Subcutaneous adipose tissue (tissue), 4 donors: Measurements from ENCODE around the gene KLC1. TPM values are rescaled to one million over a fixed set of nuclear protein-coding genes. Genes with fewer than 3 reads are reported as not detected.

Experiments
- total RNA-seq, 4 donors: library from RNA; depleted of rRNA; stranded (reverse); fragments of >200 nt; gene quantifications; one replicate each; pipeline ENCODE4 v1.1.0, GENCODE V29; 2016
- TF ChIP-seq, protein P1 (sequence below): fragments of 450-650 bp; IDR thresholded peaks from one replicate; pipeline ENCODE4 v1.5.1; 2016; ENCODE audit warnings: low read depth, mild to moderate bottlenecking, control low read depth, antibody characterized with exemption, moderate library complexity

The KLC1 gene
- total RNA-seq, 4 donors from 2014 or later: 186 to 347 (median 291) TPM

GRCh38 chr14:103697206-103697602, 68.2 kb downstream of the KLC1 start:
- TF ChIP-seq, protein P1, sequence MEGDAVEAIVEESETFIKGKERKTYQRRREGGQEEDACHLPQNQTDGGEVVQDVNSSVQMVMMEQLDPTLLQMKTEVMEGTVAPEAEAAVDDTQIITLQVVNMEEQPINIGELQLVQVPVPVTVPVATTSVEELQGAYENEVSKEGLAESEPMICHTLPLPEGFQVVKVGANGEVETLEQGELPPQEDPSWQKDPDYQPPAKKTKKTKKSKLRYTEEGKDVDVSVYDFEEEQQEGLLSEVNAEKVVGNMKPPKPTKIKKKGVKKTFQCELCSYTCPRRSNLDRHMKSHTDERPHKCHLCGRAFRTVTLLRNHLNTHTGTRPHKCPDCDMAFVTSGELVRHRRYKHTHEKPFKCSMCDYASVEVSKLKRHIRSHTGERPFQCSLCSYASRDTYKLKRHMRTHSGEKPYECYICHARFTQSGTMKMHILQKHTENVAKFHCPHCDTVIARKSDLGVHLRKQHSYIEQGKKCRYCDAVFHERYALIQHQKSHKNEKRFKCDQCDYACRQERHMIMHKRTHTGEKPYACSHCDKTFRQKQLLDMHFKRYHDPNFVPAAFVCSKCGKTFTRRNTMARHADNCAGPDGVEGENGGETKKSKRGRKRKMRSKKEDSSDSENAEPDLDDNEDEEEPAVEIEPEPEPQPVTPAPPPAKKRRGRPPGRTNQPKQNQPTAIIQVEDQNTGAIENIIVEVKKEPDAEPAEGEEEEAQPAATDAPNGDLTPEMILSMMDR: no peak

GRCh38 chr14:103697603-103698379, 68.8 kb downstream of the KLC1 start:
- TF ChIP-seq, protein P1: no peak

DNA sequence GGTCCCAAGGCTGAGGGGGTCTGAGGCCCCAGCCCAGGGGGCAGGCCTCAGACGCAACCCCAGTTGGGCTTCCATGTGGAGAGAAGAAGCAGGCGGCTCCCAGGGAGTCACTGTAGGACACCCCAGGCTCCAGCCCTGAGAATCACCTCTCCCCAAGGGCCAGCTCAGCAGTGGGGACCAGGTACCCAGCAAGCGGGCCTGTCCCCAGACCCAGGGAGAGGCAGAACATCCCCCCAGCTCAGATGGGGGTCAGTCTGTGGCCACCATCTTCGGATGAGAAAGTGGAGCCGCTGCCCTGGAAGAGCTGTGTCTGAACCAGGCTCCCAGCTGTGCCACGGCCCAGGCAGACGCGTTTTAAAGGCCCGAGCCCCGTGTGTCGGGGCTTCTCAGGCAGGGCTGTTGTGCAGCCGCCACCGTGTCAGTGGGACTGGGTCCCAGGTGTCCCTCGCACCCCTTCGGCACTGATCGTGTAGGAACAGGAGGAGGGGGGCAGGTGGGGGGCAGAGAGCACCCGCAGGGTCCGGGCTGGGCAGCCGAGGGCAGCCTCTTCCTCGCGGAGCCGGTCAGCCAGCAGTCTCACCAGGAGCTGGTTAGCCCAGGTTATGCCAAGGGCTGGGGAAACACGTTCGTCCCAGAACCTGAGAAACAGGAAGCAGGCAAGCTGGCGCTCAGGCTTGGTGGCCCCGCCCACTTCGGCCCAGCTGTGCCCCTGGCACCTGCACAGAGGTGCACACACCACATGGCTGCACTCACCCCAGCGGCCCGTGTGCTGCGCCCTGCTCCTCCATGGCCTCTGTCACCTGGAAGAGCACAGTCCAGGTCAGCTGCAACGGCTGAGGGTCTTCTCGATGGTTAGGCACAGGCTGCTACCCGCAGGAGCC, 69.6 kb downstream of the KLC1 start:
- TF ChIP-seq, protein P1: no peak

GRCh38 chr14:103699261-103699661, 70.2 kb downstream of the KLC1 start:
- TF ChIP-seq, protein P1: no peak

GRCh38 chr14:103699901-103700752, 71.1 kb downstream of the KLC1 start:
- TF ChIP-seq, protein P1: no peak

GRCh38 chr14:103700753-103701490, 71.9 kb downstream of the KLC1 start:
- TF ChIP-seq, protein P1: no peak
